OCI-LY3 (cell line): ENCODE data around the gene TPK1.

Experiments
- H2AFZ ChIP-seq: fragments of 200-600, 300-600 bp; shearing (Covaris generic); 2 replicates; pipeline ENCODE4 v1.6.0; 2014; ENCODE audit warnings: antibody characterized with exemption, low read depth, low read length
- H3K27ac ChIP-seq: fragments of 200-600, 300-600 bp; sonication (generic); 2 replicates; pipeline ENCODE4 v1.5.1; 2014; ENCODE audit warnings: mild to moderate bottlenecking, low read length, moderate library complexity, mixed read lengths
- H3K27me3 ChIP-seq: fragments of 200-600, 300-600 bp; sonication (generic); 2 replicates; pipeline ENCODE4 v1.6.1; 2014; ENCODE audit warnings: low read depth, low read length, mixed read lengths
- H3K36me3 ChIP-seq: fragments of 200-600, 300-600 bp; sonication (generic); replicated peaks from 2 replicates; pipeline ENCODE3; 2014; ENCODE audit warnings: low read depth, low read length, mixed read lengths
- H3K4me1 ChIP-seq: fragments of 300-600, 200-600 bp; sonication (generic); 2 replicates; pipeline ENCODE4 v1.6.1; 2014; ENCODE audit warnings: low read length, mixed read lengths
- H3K4me2 ChIP-seq: fragments of 200-600, 300-600 bp; sonication (generic); 2 replicates; pipeline ENCODE4 v1.6.1; 2014; ENCODE audit warnings: low read length, mixed read lengths
- H3K4me3 ChIP-seq: fragments of 300-600, 200-600 bp; sonication (generic); 2 replicates; pipeline ENCODE4 v1.5.1; 2014; ENCODE audit warnings: antibody characterized with exemption, mild to moderate bottlenecking, low read length, moderate library complexity
- H3K79me2 ChIP-seq: fragments of 300-600, 200-600 bp; shearing (Covaris generic); 2 replicates; pipeline ENCODE4 v1.6.1; 2014; ENCODE audit warnings: mild to moderate bottlenecking, low read length, mixed read lengths
- H3K9ac ChIP-seq: fragments of 300-600, 200-600 bp; shearing (Covaris generic); 2 replicates; pipeline ENCODE4 v1.6.0; 2014; ENCODE audit warnings: mild to moderate bottlenecking, low read length, moderate library complexity
- H3K9me3 ChIP-seq: fragments of 200-600, 300-600 bp; shearing (Covaris generic); 2 replicates; pipeline ENCODE4 v1.6.1; 2014; ENCODE audit warnings: low read length, mixed read lengths; ENCODE audit not compliant: insufficient read depth
- H4K20me1 ChIP-seq: fragments of 200-600, 300-600 bp; sonication (generic); 2 replicates; pipeline ENCODE4 v1.6.1; 2016; ENCODE audit warnings: low read length, mixed read lengths; ENCODE audit not compliant: insufficient read depth
- CTCF ChIP-seq: fragments of 200-600, 300-600 bp; sonication (generic); IDR thresholded peaks from 2 replicates; pipeline ENCODE4 v1.5.1; 2014; ENCODE audit warnings: antibody characterized with exemption, low read length, low read depth
- EZH2phosphoT487 ChIP-seq: fragments of 200-600 bp; shearing (Covaris generic); IDR thresholded peaks from 2 replicates; pipeline ENCODE4 v1.6.1; 2018; ENCODE audit warnings: antibody characterized with exemption, mixed run types, low read depth

TPK1 gene

GRCh38 chr7:144528536-144529045 lies 307.3 kb downstream of the TPK1 start:
- H3K36me3 ChIP-seq, result no peaks in the 10 kb centered on the region
- H3K4me1 ChIP-seq, result peaks cover 16% of the 10 kb centered on the region
- no peaks in the 10 kb centered on the region for H3K9me3 ChIP-seq
- H3K79me2 ChIP-seq, result no peaks in the 10 kb centered on the region
- peaks cover 27% of the 10 kb centered on the region for H3K27me3 ChIP-seq
- H4K20me1 ChIP-seq, result no peaks in the 10 kb centered on the region
- no peak overlapping the region for H3K9ac ChIP-seq
- no peak overlapping the region for H3K4me3 ChIP-seq
- no peak overlapping the region for H3K27ac ChIP-seq
- TF ChIP-seq CTCF, result no peak
- no peak for TF ChIP-seq EZH2phosphoT487
- no peak overlapping the region for H2AFZ ChIP-seq
- H3K4me2 ChIP-seq, result no peak overlapping the region

GRCh38 chr7:144527051-144527471 lies 308.8 kb downstream of the TPK1 start:
- H3K27me3 ChIP-seq, result peaks cover 27% of the 10 kb centered on the region
- no peaks in the 10 kb centered on the region for H4K20me1 ChIP-seq
- no peaks in the 10 kb centered on the region for H3K9me3 ChIP-seq
- H3K4me1 ChIP-seq, result peaks cover 16% of the 10 kb centered on the region
- no peaks in the 10 kb centered on the region for H3K36me3 ChIP-seq
- H3K4me2 ChIP-seq, result no peak overlapping the region
- no peak overlapping the region for H3K9ac ChIP-seq
- no peak overlapping the region for H2AFZ ChIP-seq
- H3K4me3 ChIP-seq, result no peak overlapping the region
- H3K79me2 ChIP-seq, result no peaks in the 10 kb centered on the region
- TF ChIP-seq EZH2phosphoT487, result no peak
- no peak for TF ChIP-seq CTCF
- H3K27ac ChIP-seq, result no peak overlapping the region

- Histone ChIP-seq H3K4me1 (peaks cover 25% of the 10 kb centered on the region), H3K4me2 (no peak overlapping the region), H3K9me3 (no peaks in the 10 kb centered on the region), H3K4me3 (no peak overlapping the region), H3K27ac (no peak overlapping the region), H4K20me1 (no peaks in the 10 kb centered on the region), H2AFZ (no peak overlapping the region), H3K36me3 (no peaks in the 10 kb centered on the region), H3K9ac (no peak overlapping the region), H3K79me2 (no peaks in the 10 kb centered on the region), H3K27me3 (peaks cover 22% of the 10 kb centered on the region)
- TF ChIP-seq EZH2phosphoT487 (no peak), CTCF (no peak)
Observed at GRCh38 chr7:144525956-144526355, 309.9 kb downstream of the TPK1 start.

GRCh38 chr7:144524271-144524670 lies 311.6 kb downstream of the TPK1 start:
- peaks cover 20% of the 10 kb centered on the region for H3K4me1 ChIP-seq
- H3K79me2 ChIP-seq, result no peaks in the 10 kb centered on the region
- no peaks in the 10 kb centered on the region for H3K9me3 ChIP-seq
- TF ChIP-seq EZH2phosphoT487, result no peak
- TF ChIP-seq CTCF, result no peak
- H4K20me1 ChIP-seq, result no peaks in the 10 kb centered on the region
- H3K27ac ChIP-seq, result no peak overlapping the region
- no peaks in the 10 kb centered on the region for H3K36me3 ChIP-seq
- H3K27me3 ChIP-seq, result peaks cover 16% of the 10 kb centered on the region
- no peak overlapping the region for H3K4me3 ChIP-seq
- H3K4me2 ChIP-seq, result no peak overlapping the region
- no peak overlapping the region for H2AFZ ChIP-seq
- no peak overlapping the region for H3K9ac ChIP-seq
